GM12891 (cell line): Measurements from ENCODE around the gene OTOF.

Experiments
- PAX5 ChIP-seq: IDR thresholded peaks from 2 replicates; pipeline ENCODE4 v1.6.1; 2011; ENCODE audit warnings: low read length, moderate library complexity, mild to moderate bottlenecking; ENCODE audit not compliant: insufficient read depth, severe bottlenecking
- POLR2A ChIP-seq: IDR thresholded peaks from 2 replicates; pipeline ENCODE4 v1.6.1; 2011; ENCODE audit warnings: low read depth, low read length, control low read depth
- POLR2AphosphoS5 ChIP-seq: IDR thresholded peaks from 2 replicates; pipeline ENCODE4 v1.6.1; 2011; ENCODE audit warnings: low read depth, low read length, control low read depth
- POU2F2 ChIP-seq: IDR thresholded peaks from 2 replicates; pipeline ENCODE4 v1.6.1; 2011; ENCODE audit warnings: low read depth, mild to moderate bottlenecking, control low read depth, low read length, moderate library complexity
- SPI1 ChIP-seq: IDR thresholded peaks from 2 replicates; pipeline ENCODE4 v1.6.1; 2011; ENCODE audit warnings: low read depth, low read length, control low read depth
- TAF1 ChIP-seq: IDR thresholded peaks from 2 replicates; pipeline ENCODE4 v1.6.1; 2011; ENCODE audit warnings: low read depth, low read length, control low read depth

GRCh38 chr2:26407526-26407925 is 70.4 kb downstream of the OTOF start:
- no peak for TF ChIP-seq POLR2A
- no peak for TF ChIP-seq TAF1
- TF ChIP-seq POLR2AphosphoS5: no peak
- TF ChIP-seq SPI1: no peak
- no peak for TF ChIP-seq PAX5
- no peak for TF ChIP-seq POU2F2
